Stimulated activated CD4-positive, alpha-beta T cell treated with anti-CD3 and anti-CD28 coated beads, Interleukin-1b, Interleukin-23, amount 100 ng/mL, for 24 hours (primary cell): Measurements from ENCODE around the gene APOBEC3A.
"Not testable (repeated sequence)": the region's sequence is repeated elsewhere in the genome, so short reads cannot be mapped to it uniquely, and the experiment has no call there.

Experiments
- DNase-seq, 4 experiments: peaks; one replicate each; pipeline ENCODE4 v3.0.0-alpha.2; 2020; ENCODE audit warnings: low read depth in 4 of 4, low spot score in 1 of 4

APOBEC3A gene

GRCh38 chr22:38957808-38958650 lies 620 bp downstream of the APOBEC3A start:
- no peak for DNase-seq

- DNase-seq, result not testable (repeated sequence)
Observed at GRCh38 chr22:38958651-38958943, 1.2 kb downstream of the APOBEC3A start.

GRCh38 chr22:38959590-38959989 lies 2.2 kb downstream of the APOBEC3A start:
- DNase-seq, result no peak

GRCh38 chr22:38960673-38961072 lies 3.3 kb downstream of the APOBEC3A start:
- DNase-seq, result not testable (repeated sequence)

GRCh38 chr22:38963291-38963738 lies 5.9 kb downstream of the APOBEC3A start:
- not testable (repeated sequence) for DNase-seq

- DNase-seq, result no peak
Observed at GRCh38 chr22:38963872-38964271, 6.5 kb downstream of the APOBEC3A start.

- DNase-seq, result no peak
Observed at GRCh38 chr22:38964306-38964705, 6.9 kb downstream of the APOBEC3A start.

GRCh38 chr22:38964989-38965388 lies 7.6 kb downstream of the APOBEC3A start:
- DNase-seq, result no peak

- no peak for DNase-seq
Observed at GRCh38 chr22:38965614-38966379, 8.4 kb downstream of the APOBEC3A start.

- no peak for DNase-seq
Observed at GRCh38 chr22:38966380-38966702, 8.9 kb downstream of the APOBEC3A start.

- DNase-seq, result no peak
Observed at GRCh38 chr22:38966942-38967341, 9.5 kb downstream of the APOBEC3A start.

- DNase-seq, result no peak
Observed at GRCh38 chr22:38967451-38968450, 10.3 kb downstream of the APOBEC3A start.

GRCh38 chr22:38968801-38969200 lies 11.4 kb downstream of the APOBEC3A start:
- DNase-seq, result no peak

GRCh38 chr22:38970551-38970950 lies 13.1 kb downstream of the APOBEC3A start:
- no peak for DNase-seq

GRCh38 chr22:38971202-38971601 lies 13.8 kb downstream of the APOBEC3A start:
- no peak for DNase-seq

GRCh38 chr22:38971791-38972190 lies 14.4 kb downstream of the APOBEC3A start:
- DNase-seq, result no peak

- DNase-seq, result no peak
Observed at GRCh38 chr22:38972558-38972957, 15.1 kb downstream of the APOBEC3A start.

GRCh38 chr22:38973289-38974169 lies 16.1 kb downstream of the APOBEC3A start:
- peak in 3 of 4 experiments; percentile 23 to 40 (median 38) for DNase-seq

GRCh38 chr22:38974170-38974825 lies 16.9 kb downstream of the APOBEC3A start:
- DNase-seq, result no peak

- no peak for DNase-seq
Observed at GRCh38 chr22:38974826-38975175, 17.4 kb downstream of the APOBEC3A start.
